T-cell (primary cell): ENCODE data around the gene SPHKAP. TPM values are rescaled to one million over a fixed set of nuclear protein-coding genes. Genes with fewer than 3 reads are reported as not detected.
"Not testable (repeated sequence)": the region's sequence is repeated elsewhere in the genome, so short reads cannot be mapped to it uniquely, and the experiment has no call there.

ENCODE experiments used
- ATAC-seq, 4 experiments: fragments of 200-7000 bp in 3 of 4; fragments of 150-1000 bp in 1 of 4; cut with Tn5 transposase; replicated peaks in 1 of 4; 1 replicate in 3 of 4; 2 replicates in 1 of 4; pipeline ENCODE4 v1.10.0; 2021; ENCODE audit warnings: moderate library complexity in 3 of 4, mild to moderate bottlenecking in 2 of 4, moderate number of reproducible peaks in 1 of 4
- CTCF ChIA-PET, 2 donors: fragments of 300-600 bp; sonication (Branson Sonifier 250); formaldehyde crosslinking; loops; one replicate each; lab custom pipeline; 2022; ENCODE audit warnings: antibody characterized with exemption in 2 of 2; lab: Charles Lee
- POLR2A ChIA-PET, 2 donors: fragments of 300-600 bp; sonication (Branson Sonifier 250); formaldehyde crosslinking; loops; one replicate each; lab custom pipeline; 2022; ENCODE audit warnings: antibody characterized with exemption in 2 of 2; lab: Charles Lee
- DNase-seq, 35 experiments: peaks; one replicate each; pipeline versions ENCODE4 v3.0.0 to v3.0.0-alpha.2; 2013 to 2023
- H3K27ac ChIP-seq: one replicate; pipeline ENCODE4 v1.5.1; 2013; ENCODE audit warnings: low read length
- H3K27me3 ChIP-seq, 2 experiments: replicated peaks in 1 of 2; 1 replicate in 1 of 2; 2 replicates in 1 of 2; pipeline versions ENCODE4 v1.6.1 to v1.7.0; 2013; ENCODE audit warnings: low read length in 1 of 2, mixed read lengths in 1 of 2; ENCODE audit not compliant: control insufficient read depth in 2 of 2, insufficient read depth in 2 of 2; ENCODE audit errors: extremely low read depth in 1 of 2
- H3K36me3 ChIP-seq, 2 donors: 1 replicate in 1 of 2; 2 replicates in 1 of 2; pipeline versions ENCODE4 v1.6.1 to v1.7.0; 2013; ENCODE audit warnings: low read length in 1 of 2; ENCODE audit not compliant: control insufficient read depth in 2 of 2, insufficient read depth in 1 of 2; ENCODE audit errors: extremely low read depth in 1 of 2
- H3K4me1 ChIP-seq, 2 experiments: 1 replicate in 1 of 2; 2 replicates in 1 of 2; pipeline versions ENCODE4 v1.6.1 to v1.7.0; 2013; ENCODE audit warnings: low read length in 2 of 2, mixed read lengths in 1 of 2; ENCODE audit not compliant: insufficient read depth in 2 of 2, control insufficient read depth in 1 of 2; ENCODE audit errors: extremely low read depth in 1 of 2
- H3K4me3 ChIP-seq, 2 donors: 1 replicate in 1 of 2; 2 replicates in 1 of 2; pipeline versions ENCODE4 v1.5.1 to v1.7.0; 2013; ENCODE audit warnings: mild to moderate bottlenecking in 2 of 2, low read length in 1 of 2, moderate library complexity in 1 of 2; ENCODE audit not compliant: control insufficient read depth in 1 of 2; ENCODE audit errors: extremely low read depth in 1 of 2
- H3K9me3 ChIP-seq: 2 replicates; pipeline ENCODE4 v1.7.0; 2013
- H3K27ac Mint-ChIP-seq, 2 donors: one replicate each; pipeline ENCODE4 v1.8.0; 2020 to 2021; ENCODE audit warnings: mild to moderate bottlenecking in 2 of 2, mixed read lengths in 2 of 2
- H3K27me3 Mint-ChIP-seq, 2 donors: one replicate each; pipeline ENCODE4 v1.8.0; 2021 to 2022; ENCODE audit warnings: mixed read lengths in 2 of 2
- H3K36me3 Mint-ChIP-seq: one replicate; pipeline ENCODE4 v1.8.0; 2021; ENCODE audit warnings: mixed read lengths
- H3K4me1 Mint-ChIP-seq, 3 donors: one replicate each; pipeline ENCODE4 v1.8.0; 2020 to 2022; ENCODE audit warnings: mixed read lengths in 3 of 3, mild to moderate bottlenecking in 1 of 3
- H3K4me3 Mint-ChIP-seq, 3 donors: one replicate each; pipeline ENCODE4 v1.8.0; 2020 to 2022; ENCODE audit warnings: mild to moderate bottlenecking in 3 of 3, mixed read lengths in 3 of 3, moderate library complexity in 3 of 3
- H3K9me3 Mint-ChIP-seq, 3 donors: one replicate each; pipeline ENCODE4 v1.8.0; 2020 to 2022; ENCODE audit warnings: mixed read lengths in 3 of 3
- WGBS: methylation state at CpG from one replicate; pipeline ENCODE4 v1.1.5; 2013; ENCODE audit warnings: missing lambda C conversion rate; ENCODE audit not compliant: insufficient coverage; 5-methylcytosine and 5-hydroxymethylcytosine counted together
- total RNA-seq, 35 experiments: library from RNA in 6 of 35; stranded (reverse) in 6 of 35; fragments of 120-200 nt in 1 of 35; gene quantifications; one replicate each; pipeline versions ENCODE4 v1.2.1 to v1.2.4 and lab custom pipeline; 2013 to 2026

SPHKAP gene, protein sequence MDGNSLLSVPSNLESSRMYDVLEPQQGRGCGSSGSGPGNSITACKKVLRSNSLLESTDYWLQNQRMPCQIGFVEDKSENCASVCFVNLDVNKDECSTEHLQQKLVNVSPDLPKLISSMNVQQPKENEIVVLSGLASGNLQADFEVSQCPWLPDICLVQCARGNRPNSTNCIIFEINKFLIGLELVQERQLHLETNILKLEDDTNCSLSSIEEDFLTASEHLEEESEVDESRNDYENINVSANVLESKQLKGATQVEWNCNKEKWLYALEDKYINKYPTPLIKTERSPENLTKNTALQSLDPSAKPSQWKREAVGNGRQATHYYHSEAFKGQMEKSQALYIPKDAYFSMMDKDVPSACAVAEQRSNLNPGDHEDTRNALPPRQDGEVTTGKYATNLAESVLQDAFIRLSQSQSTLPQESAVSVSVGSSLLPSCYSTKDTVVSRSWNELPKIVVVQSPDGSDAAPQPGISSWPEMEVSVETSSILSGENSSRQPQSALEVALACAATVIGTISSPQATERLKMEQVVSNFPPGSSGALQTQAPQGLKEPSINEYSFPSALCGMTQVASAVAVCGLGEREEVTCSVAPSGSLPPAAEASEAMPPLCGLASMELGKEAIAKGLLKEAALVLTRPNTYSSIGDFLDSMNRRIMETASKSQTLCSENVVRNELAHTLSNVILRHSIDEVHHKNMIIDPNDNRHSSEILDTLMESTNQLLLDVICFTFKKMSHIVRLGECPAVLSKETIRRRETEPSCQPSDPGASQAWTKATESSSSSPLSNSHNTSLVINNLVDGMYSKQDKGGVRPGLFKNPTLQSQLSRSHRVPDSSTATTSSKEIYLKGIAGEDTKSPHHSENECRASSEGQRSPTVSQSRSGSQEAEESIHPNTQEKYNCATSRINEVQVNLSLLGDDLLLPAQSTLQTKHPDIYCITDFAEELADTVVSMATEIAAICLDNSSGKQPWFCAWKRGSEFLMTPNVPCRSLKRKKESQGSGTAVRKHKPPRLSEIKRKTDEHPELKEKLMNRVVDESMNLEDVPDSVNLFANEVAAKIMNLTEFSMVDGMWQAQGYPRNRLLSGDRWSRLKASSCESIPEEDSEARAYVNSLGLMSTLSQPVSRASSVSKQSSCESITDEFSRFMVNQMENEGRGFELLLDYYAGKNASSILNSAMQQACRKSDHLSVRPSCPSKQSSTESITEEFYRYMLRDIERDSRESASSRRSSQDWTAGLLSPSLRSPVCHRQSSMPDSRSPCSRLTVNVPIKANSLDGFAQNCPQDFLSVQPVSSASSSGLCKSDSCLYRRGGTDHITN (N-terminal part only)
- total RNA-seq (not detected), total RNA-seq (lab: John Stamatoyannopoulos, UW) (0 to 0.13 (median 0) reads per million in 29 experiments)
- 0.06 TPM for total RNA-seq (2013)

DNA sequence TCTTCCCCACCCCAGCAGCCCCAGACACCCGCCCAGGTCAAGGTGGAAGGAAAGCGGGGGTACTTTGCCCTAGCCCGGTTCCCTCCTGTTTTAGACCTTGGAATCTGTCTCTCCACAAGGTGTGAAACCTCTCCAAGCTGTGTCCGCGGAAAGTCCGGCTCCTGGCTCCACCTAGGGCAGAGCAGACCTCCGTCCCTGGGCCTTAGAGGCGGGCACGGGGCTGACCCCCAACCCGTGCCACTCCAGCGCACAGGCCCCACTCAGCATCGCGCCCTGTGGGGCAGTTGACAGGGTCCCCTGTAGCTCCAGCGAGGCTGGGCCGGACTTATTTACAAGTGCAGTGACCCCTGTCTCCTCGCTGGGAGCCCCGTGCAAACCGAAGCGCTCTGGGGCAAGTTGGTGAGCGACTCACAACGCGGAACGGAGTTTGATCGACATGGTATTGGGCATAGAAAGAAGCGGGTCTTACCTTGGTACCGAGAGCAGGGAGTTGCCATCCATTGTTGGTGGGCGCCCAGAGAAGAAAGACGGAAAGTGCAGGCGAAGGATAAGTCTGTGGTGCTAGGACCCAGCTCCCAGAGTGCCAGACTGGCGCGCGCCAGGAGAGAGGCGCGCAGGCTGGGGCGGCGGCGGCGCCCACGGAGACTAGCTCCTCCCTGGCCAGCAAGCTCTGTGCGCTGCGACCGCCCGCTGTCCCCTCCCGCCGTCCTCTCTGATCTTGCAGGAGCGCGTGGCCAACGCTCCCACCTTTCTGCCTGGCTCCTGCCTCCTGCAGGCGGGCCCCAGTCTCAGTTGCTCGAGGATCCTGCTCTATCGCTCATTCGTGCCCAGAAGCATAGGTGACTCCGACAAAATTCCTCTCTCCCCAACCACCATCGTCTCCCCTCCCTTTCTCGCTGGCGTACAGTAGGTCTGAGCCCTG, at the start of gene SPHKAP:
TSS of gene SPHKAP (minus strand) at position 590 of the 922 bp plus-strand sequence. CDS start at position 501, 89 bp downstream.
- peaks cover 6 to 15% of the 10 kb centered on the region in 2 donors for H3K27me3 Mint-ChIP-seq
- Histone ChIP-seq H3K4me3 (no peak within 1 kb of the TSS), H3K27me3 (peaks cover 0 to 18% of the 10 kb centered on the region in 2 experiments), H3K36me3 (no peaks in the 10 kb centered on the region), H3K4me1 (no peaks in the 10 kb centered on the region), H3K9me3 (no peaks in the 10 kb centered on the region), H3K27ac (no peak within 1 kb of the TSS)
- CTCF ChIA-PET = no interaction called here
- no peaks in the 10 kb centered on the region for H3K4me1 Mint-ChIP-seq
- WGBS = 14% methylated on average over 54 of the region's 56 CpGs
- H3K4me3 Mint-ChIP-seq = no peak within 1 kb of the TSS
- DNase-seq (no peak), ATAC-seq (no peak)
- H3K36me3 Mint-ChIP-seq = no peaks in the 10 kb centered on the region
- no peak within 1 kb of the TSS for H3K27ac Mint-ChIP-seq
- H3K9me3 Mint-ChIP-seq = peaks cover 9 to 13% (median 10%) of the 10 kb centered on the region in 3 donors
- POLR2A ChIA-PET = no interaction called here

DNA sequence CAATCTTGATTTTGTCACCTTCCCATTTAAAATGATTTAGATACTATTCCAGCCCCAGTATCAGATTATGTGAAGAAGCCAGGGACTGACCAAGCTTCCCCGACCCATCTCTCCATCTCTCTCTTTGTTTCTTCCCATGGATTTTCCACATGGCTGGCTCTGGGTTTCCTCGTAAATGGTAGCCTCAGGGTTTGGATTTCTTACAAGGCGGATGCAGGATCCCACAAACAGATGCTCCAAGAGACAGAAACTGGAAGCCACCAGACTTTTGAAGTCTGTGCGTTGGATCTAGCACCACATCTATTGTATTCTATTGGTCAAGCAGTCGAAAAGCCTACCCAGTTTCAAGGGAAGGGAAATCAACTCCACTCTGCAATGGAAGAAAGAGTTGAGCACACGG, 46.0 kb upstream of the SPHKAP start:
- no peak overlapping the region for H3K4me3 Mint-ChIP-seq
- no peaks in the 10 kb centered on the region for H3K36me3 Mint-ChIP-seq
- Histone ChIP-seq H3K27ac (no peak overlapping the region), H3K36me3 (no peaks in the 10 kb centered on the region), H3K27me3 (no peaks in the 10 kb centered on the region), H3K4me3 (no peak overlapping the region), H3K4me1 (no peaks in the 10 kb centered on the region), H3K9me3 (no peaks in the 10 kb centered on the region)
- H3K27me3 Mint-ChIP-seq = no peaks in the 10 kb centered on the region
- H3K27ac Mint-ChIP-seq = no peak overlapping the region
- WGBS = 77% methylated on average over 3 of the region's 6 CpGs
- ChIA-PET POLR2A (no interaction called here), CTCF (no interaction called here)
- ATAC-seq (no peak), DNase-seq (no peak)
- peaks cover 6 to 16% (median 7%) of the 10 kb centered on the region in 3 donors for H3K9me3 Mint-ChIP-seq
- H3K4me1 Mint-ChIP-seq = no peaks in the 10 kb centered on the region

DNA sequence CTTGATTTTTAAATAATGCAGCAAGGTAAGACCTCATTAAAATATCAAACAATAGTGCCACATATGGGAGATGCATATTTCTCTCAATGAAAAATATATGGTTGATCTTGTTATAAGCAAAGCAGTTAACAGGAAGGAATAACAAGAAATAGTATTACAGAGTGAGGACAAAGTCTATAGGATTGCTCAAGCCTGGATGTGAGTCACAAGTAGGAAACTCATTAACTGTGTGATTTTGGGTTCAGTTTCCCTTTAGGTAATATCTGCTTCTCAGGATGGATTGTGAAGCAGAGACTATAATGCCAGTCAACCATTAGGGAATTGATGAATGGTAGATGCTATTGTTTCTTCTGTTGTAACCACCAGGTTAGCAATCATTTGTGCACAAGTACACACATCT, 42.9 kb upstream of the SPHKAP start:
- Mint-ChIP-seq H3K36me3 (no peaks in the 10 kb centered on the region), H3K4me3 (no peak overlapping the region), H3K9me3 (peaks cover 6 to 16% (median 7%) of the 10 kb centered on the region in 3 donors), H3K4me1 (no peaks in the 10 kb centered on the region), H3K27ac (no peak overlapping the region), H3K27me3 (no peaks in the 10 kb centered on the region)
- Histone ChIP-seq H3K36me3 (no peaks in the 10 kb centered on the region), H3K4me3 (no peak overlapping the region), H3K27ac (no peak overlapping the region), H3K9me3 (no peaks in the 10 kb centered on the region), H3K4me1 (no peaks in the 10 kb centered on the region), H3K27me3 (no peaks in the 10 kb centered on the region)
- DNase-seq = no peak
- ChIA-PET CTCF (no interaction called here), POLR2A (no interaction called here)
- ATAC-seq = no peak

DNA sequence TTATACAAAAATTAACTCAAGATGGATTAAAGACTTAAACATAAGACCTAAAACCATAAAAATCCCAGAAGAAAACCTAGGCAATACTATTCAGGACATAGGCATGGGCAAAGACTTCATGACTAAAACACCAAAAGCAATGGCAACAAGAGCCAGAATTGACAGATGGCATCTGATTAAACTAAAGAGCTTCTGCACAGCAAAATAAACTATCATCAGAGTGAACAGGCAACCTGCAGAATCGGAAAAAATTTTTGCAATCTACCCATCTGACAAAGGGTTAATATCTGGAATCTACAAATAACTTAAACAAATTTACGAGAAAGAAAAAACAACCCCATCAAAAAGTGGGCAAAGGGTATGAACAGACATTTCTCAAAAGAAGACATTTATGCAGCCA, 37.1 kb upstream of the SPHKAP start:
- H3K36me3 ChIP-seq, ATAC-seq, H3K4me1 ChIP-seq, H3K4me1 Mint-ChIP-seq, H3K9me3 ChIP-seq, H3K4me3 Mint-ChIP-seq, H3K4me3 ChIP-seq, DNase-seq, H3K27me3 ChIP-seq, H3K27ac ChIP-seq, CTCF ChIA-PET, H3K27ac Mint-ChIP-seq, H3K36me3 Mint-ChIP-seq, POLR2A ChIA-PET, H3K27me3 Mint-ChIP-seq: not testable (repeated sequence)
- H3K9me3 Mint-ChIP-seq = peaks cover 9 to 15% (median 12%) of the 10 kb centered on the region in 3 donors
- WGBS = 80% methylated on average over 1 of the region's 2 CpGs

DNA sequence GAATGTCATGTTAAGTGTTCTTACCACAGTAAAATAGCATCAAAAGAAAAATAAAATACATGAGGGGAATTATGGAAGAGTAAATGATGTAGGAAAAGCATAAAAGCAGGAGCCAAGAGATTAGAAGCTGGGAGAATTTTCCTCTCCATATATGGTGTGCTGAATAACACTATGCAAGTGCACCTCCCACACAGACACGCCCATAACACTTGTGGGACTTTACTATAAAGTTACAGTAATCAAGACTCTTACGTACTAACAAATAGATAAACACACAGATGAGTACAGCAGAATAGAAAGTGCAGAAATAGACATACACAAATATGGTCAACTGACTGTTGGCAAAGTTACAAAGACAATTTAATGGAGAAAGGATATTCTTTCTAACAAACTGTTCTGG, 16.0 kb upstream of the SPHKAP start:
- no CpG with 5 or more reads among the region's 2 CpGs for WGBS
- no peaks in the 10 kb centered on the region for H3K27me3 ChIP-seq
- Mint-ChIP-seq H3K36me3 (no peaks in the 10 kb centered on the region), H3K27me3 (no peaks in the 10 kb centered on the region), H3K4me3 (no peak overlapping the region), H3K27ac (no peak overlapping the region), H3K4me1 (no peaks in the 10 kb centered on the region), H3K9me3 (peaks cover 2 to 20% (median 10%) of the 10 kb centered on the region in 3 donors)
- H3K27ac ChIP-seq = no peak overlapping the region
- H3K9me3 ChIP-seq = no peaks in the 10 kb centered on the region
- ChIA-PET CTCF (no interaction called here), POLR2A (interaction anchor here in 1 of 2 donors (0.6 kb wide), 1 partner anchor 101 kb away, joined by 3 read pairs; no protein-coding TSS in a partner anchor)
- DNase-seq (no peak), ATAC-seq (no peak)
- H3K4me3 ChIP-seq = no peak overlapping the region
- H3K36me3 ChIP-seq = no peaks in the 10 kb centered on the region
- no peaks in the 10 kb centered on the region for H3K4me1 ChIP-seq
